ENCODE data around the gene CENPP.
"Not testable (repeated sequence)": the region's sequence is repeated elsewhere in the genome, so short reads cannot be mapped to it uniquely, and the experiment has no call there.

CENPP gene

GRCh38 chr9:92528522-92528849 lies 202.7 kb downstream of the CENPP start:
- in situ Hi-C loops (cut with MboI; ENCODE audit: low sequenced_read_pairs): no loop called here

GRCh38 chr9:92529124-92529523 lies 203.4 kb downstream of the CENPP start:
- in situ Hi-C loops (cut with MboI; ENCODE audit: low sequenced_read_pairs): no loop called here

GRCh38 chr9:92530893-92531292 lies 205.1 kb downstream of the CENPP start:
- in situ Hi-C loops (cut with MboI; ENCODE audit: low sequenced_read_pairs): no loop called here

- in situ Hi-C loops (cut with MboI; ENCODE audit: low sequenced_read_pairs): no loop called here
Measured at GRCh38 chr9:92534204-92534603, 208.5 kb downstream of the CENPP start.

- in situ Hi-C loops (cut with MboI; ENCODE audit: low sequenced_read_pairs): no loop called here
Measured at GRCh38 chr9:92534674-92535073, 208.9 kb downstream of the CENPP start.

- in situ Hi-C loops (cut with MboI; ENCODE audit: low sequenced_read_pairs): no loop called here
Measured at GRCh38 chr9:92535940-92536850, 210.4 kb downstream of the CENPP start, which contains the start of gene ECM2. Gene ECM2, minus strand, starts transcription at chr9:92535990. Its CDS starts 13,124 bp downstream, at chr9:92522866.

- in situ Hi-C loops (cut with MboI; ENCODE audit: low sequenced_read_pairs): no loop called here
Measured at GRCh38 chr9:92538541-92538940, 212.8 kb downstream of the CENPP start.

- in situ Hi-C loops (cut with MboI; ENCODE audit: low sequenced_read_pairs): no loop called here
Measured at GRCh38 chr9:92543972-92544371, 218.2 kb downstream of the CENPP start.

GRCh38 chr9:92545002-92545510 lies 219.3 kb downstream of the CENPP start:
- in situ Hi-C loops (cut with MboI; ENCODE audit: low sequenced_read_pairs): no loop called here

- in situ Hi-C loops (cut with MboI; ENCODE audit: low sequenced_read_pairs): no loop called here
Measured at GRCh38 chr9:92547356-92547755, 221.6 kb downstream of the CENPP start.

- in situ Hi-C loops (cut with MboI; ENCODE audit: low sequenced_read_pairs): no loop called here
Measured at GRCh38 chr9:92550765-92551164, 225.0 kb downstream of the CENPP start.

- in situ Hi-C loops (cut with MboI; ENCODE audit: low sequenced_read_pairs): no loop called here
Measured at GRCh38 chr9:92558612-92559374, 233.0 kb downstream of the CENPP start.

- in situ Hi-C loops (cut with MboI; ENCODE audit: low sequenced_read_pairs): no loop called here
Measured at GRCh38 chr9:92561374-92562330, 235.9 kb downstream of the CENPP start.

- in situ Hi-C loops (cut with MboI; ENCODE audit: low sequenced_read_pairs): no loop called here
Measured at GRCh38 chr9:92562461-92562967, 236.8 kb downstream of the CENPP start.

- in situ Hi-C loops (cut with MboI; ENCODE audit: low sequenced_read_pairs): no loop called here
Measured at GRCh38 chr9:92563116-92564100, 237.7 kb downstream of the CENPP start.

- in situ Hi-C loops (cut with MboI; ENCODE audit: low sequenced_read_pairs): no loop called here
Measured at GRCh38 chr9:92564504-92564903, 238.8 kb downstream of the CENPP start.

GRCh38 chr9:92564982-92565381 lies 239.2 kb downstream of the CENPP start:
- in situ Hi-C loops (cut with MboI; ENCODE audit: low sequenced_read_pairs): no loop called here

GRCh38 chr9:92571871-92572270 lies 246.1 kb downstream of the CENPP start:
- in situ Hi-C loops (cut with MboI; ENCODE audit: low sequenced_read_pairs): not testable (repeated sequence)

- in situ Hi-C loops (cut with MboI; ENCODE audit: low sequenced_read_pairs): not testable (repeated sequence)
Measured at GRCh38 chr9:92573612-92574011, 247.9 kb downstream of the CENPP start.
